ENCODE measurements around the gene CGB2. TPM values are rescaled to one million over a fixed set of nuclear protein-coding genes. Genes with fewer than 3 reads are reported as not detected.
"Not testable (repeated sequence)": the region's sequence is repeated elsewhere in the genome, so short reads cannot be mapped to it uniquely, and the experiment has no call there.

CGB2 gene
- total and polyA plus RNA-seq, 2 donors from 2014 or later = not detected

DNA sequence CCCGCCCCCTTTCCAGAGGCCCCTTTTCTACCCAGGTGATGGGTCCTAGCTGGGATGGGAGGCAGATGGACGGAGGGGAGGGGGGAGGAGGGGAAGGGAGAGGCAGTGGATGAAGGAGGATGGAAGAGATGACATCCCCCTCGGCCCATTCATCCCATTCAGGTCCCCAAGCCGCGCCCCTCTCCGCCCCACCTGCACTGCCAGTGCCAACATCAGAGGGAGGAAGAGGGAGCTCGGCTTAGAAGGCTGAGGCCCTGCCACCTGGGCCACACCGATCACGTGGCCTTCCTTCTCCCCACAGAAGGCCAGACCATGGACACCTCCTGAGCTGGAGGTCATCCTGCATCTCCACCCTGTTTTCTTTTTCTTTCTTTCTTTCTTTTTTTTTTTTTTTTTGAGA is 3.0 kb upstream of the CGB2 start:
- H3K27ac ChIP-seq (ENCODE audit: low read depth in 2 of 2, low read length in 2 of 2); FAIRE-seq; H3K4me1 ChIP-seq (ENCODE audit: control insufficient read depth in 2 of 3, insufficient read depth in 2 of 3, low read depth in 1 of 3, low read length in 3 of 3); H3K4me3 ChIP-seq (ENCODE audit: low read length in 3 of 3); H3K9ac ChIP-seq (ENCODE audit: low read length in 3 of 3); H3K27me3 ChIP-seq (ENCODE audit: control insufficient read depth, insufficient read depth, low read length); H3K9me3 ChIP-seq (ENCODE audit: control insufficient read depth in 2 of 3, insufficient read depth in 1 of 3, low read length in 3 of 3); H3K36me3 ChIP-seq (ENCODE audit: control insufficient read depth in 2 of 3, insufficient read depth in 3 of 3, low read length in 3 of 3); intact Hi-C loops (cut with DNase I): not testable (repeated sequence)
- DNase-seq = peak in 1 of 5 donors; percentile 16

DNA sequence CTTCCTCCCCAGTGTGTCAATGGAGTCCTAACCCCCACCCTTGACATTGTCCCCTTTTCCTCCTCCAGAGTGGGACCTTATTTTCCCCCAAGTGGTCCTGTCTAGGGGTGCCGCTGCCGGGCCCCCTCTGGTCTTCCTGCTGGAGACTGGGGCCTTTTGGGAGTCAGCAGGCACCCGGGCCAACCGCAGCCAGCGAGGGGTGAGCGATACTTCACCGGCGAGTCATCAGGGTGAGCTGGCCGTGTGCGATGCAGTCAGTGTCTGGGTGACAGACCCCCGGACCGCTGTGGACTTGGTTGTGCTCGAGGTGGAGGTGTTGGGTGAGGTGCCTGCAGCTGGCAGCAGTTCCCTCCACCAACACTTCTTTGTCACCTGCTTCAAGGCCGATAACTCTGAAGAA is 1.9 kb upstream of the CGB2 start:
- intact Hi-C loops (cut with DNase I); H3K36me3 ChIP-seq (ENCODE audit: control insufficient read depth in 2 of 3, insufficient read depth in 3 of 3, low read length in 3 of 3); H3K9ac ChIP-seq (ENCODE audit: low read length in 3 of 3); H3K4me3 ChIP-seq (ENCODE audit: low read length in 3 of 3); H3K9me3 ChIP-seq (ENCODE audit: control insufficient read depth in 2 of 3, insufficient read depth in 1 of 3, low read length in 3 of 3); H3K4me1 ChIP-seq (ENCODE audit: control insufficient read depth in 2 of 3, insufficient read depth in 2 of 3, low read depth in 1 of 3, low read length in 3 of 3); H3K27ac ChIP-seq (ENCODE audit: low read depth in 2 of 2, low read length in 2 of 2); FAIRE-seq; H3K27me3 ChIP-seq (ENCODE audit: control insufficient read depth, insufficient read depth, low read length): not testable (repeated sequence)
- peak in 1 of 5 donors; percentile 19 for DNase-seq

DNA sequence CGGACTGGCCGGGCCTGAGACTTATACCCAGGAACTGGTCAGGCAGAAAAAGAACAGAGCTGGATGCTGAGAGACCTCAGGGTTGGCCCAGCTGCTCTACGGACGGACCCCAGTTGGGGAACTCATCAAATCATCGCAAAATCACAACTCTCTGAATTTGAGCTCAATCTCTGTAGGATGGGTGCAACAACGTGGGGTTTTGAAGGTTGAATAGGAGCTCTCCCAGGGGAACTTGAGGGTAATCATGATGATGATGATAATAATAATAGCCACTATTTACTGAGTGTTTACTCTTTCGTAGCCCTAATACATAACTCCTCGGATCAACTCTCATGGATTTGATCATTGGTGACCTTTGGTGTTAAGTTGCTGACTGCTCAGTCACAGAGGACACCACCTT is 1.4 kb upstream of the CGB2 start:
- H3K4me1 ChIP-seq (ENCODE audit: control insufficient read depth in 2 of 3, insufficient read depth in 2 of 3, low read depth in 1 of 3, low read length in 3 of 3); H3K27me3 ChIP-seq (ENCODE audit: control insufficient read depth, insufficient read depth, low read length); DNase-seq; H3K27ac ChIP-seq (ENCODE audit: low read depth in 2 of 2, low read length in 2 of 2); FAIRE-seq; H3K9me3 ChIP-seq (ENCODE audit: control insufficient read depth in 2 of 3, insufficient read depth in 1 of 3, low read length in 3 of 3); intact Hi-C loops (cut with DNase I); H3K9ac ChIP-seq (ENCODE audit: low read length in 3 of 3); H3K4me3 ChIP-seq (ENCODE audit: low read length in 3 of 3); H3K36me3 ChIP-seq (ENCODE audit: control insufficient read depth in 2 of 3, insufficient read depth in 3 of 3, low read length in 3 of 3): not testable (repeated sequence)

DNA sequence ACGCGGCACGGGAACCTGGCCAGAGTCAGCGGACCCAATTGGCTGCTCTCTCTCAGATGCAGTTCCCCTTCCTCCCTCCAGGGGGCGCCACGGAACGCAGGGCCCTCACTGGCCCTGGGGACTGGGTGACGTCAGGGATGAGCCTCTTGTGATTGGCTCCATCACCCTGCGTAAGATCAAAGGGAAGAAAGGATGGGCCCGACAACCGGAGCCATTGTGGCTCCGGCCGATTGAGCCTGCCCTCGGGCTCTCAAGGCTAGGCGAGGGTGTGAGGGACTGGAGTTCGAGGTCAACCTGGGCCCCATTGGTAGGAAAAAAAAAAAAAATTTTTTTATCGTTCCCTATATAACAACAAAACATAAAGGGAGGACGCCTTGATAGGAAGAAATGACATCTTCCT is 5.1 kb downstream of the CGB2 start, which contains the start of gene CGB1:
CGB1 (minus strand) TSS at position 81 of the 400 bp plus-strand sequence. CDS start 184 bp downstream, outside the sequence.
- H3K36me3 ChIP-seq (ENCODE audit: control insufficient read depth in 2 of 3, insufficient read depth in 3 of 3, low read length in 3 of 3); H3K9me3 ChIP-seq (ENCODE audit: control insufficient read depth in 2 of 3, insufficient read depth in 1 of 3, low read length in 3 of 3); intact Hi-C loops (cut with DNase I); DNase-seq; H3K27me3 ChIP-seq (ENCODE audit: control insufficient read depth, insufficient read depth, low read length); H3K9ac ChIP-seq (ENCODE audit: low read length in 3 of 3); H3K27ac ChIP-seq (ENCODE audit: low read depth in 2 of 2, low read length in 2 of 2); H3K4me3 ChIP-seq (ENCODE audit: low read length in 3 of 3); H3K4me1 ChIP-seq (ENCODE audit: control insufficient read depth in 2 of 3, insufficient read depth in 2 of 3, low read depth in 1 of 3, low read length in 3 of 3); FAIRE-seq: not testable (repeated sequence)

DNA sequence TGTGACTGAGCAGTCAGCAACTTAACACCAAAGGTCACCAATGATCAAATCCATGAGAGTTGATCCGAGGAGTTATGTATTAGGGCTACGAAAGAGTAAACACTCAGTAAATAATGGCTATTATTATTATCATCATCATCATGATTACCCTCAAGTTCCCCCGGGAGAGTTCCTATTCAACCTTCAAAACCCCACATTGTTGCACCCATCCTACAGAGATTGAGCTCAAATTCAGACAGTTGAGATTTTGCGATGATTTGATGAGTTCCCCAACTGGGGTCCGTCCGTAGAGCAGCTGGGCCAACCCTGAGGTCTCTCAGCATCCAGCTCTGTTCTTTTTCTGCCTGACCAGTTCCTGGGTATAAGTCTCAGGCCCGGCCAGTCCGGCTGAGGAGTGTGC is 6.4 kb downstream of the CGB2 start:
- H3K27ac ChIP-seq (ENCODE audit: low read depth in 2 of 2, low read length in 2 of 2); H3K9me3 ChIP-seq (ENCODE audit: control insufficient read depth in 2 of 3, insufficient read depth in 1 of 3, low read length in 3 of 3); FAIRE-seq; DNase-seq; H3K4me1 ChIP-seq (ENCODE audit: control insufficient read depth in 2 of 3, insufficient read depth in 2 of 3, low read depth in 1 of 3, low read length in 3 of 3); H3K4me3 ChIP-seq (ENCODE audit: low read length in 3 of 3); H3K27me3 ChIP-seq (ENCODE audit: control insufficient read depth, insufficient read depth, low read length); H3K36me3 ChIP-seq (ENCODE audit: control insufficient read depth in 2 of 3, insufficient read depth in 3 of 3, low read length in 3 of 3); H3K9ac ChIP-seq (ENCODE audit: low read length in 3 of 3); intact Hi-C loops (cut with DNase I): not testable (repeated sequence)

DNA sequence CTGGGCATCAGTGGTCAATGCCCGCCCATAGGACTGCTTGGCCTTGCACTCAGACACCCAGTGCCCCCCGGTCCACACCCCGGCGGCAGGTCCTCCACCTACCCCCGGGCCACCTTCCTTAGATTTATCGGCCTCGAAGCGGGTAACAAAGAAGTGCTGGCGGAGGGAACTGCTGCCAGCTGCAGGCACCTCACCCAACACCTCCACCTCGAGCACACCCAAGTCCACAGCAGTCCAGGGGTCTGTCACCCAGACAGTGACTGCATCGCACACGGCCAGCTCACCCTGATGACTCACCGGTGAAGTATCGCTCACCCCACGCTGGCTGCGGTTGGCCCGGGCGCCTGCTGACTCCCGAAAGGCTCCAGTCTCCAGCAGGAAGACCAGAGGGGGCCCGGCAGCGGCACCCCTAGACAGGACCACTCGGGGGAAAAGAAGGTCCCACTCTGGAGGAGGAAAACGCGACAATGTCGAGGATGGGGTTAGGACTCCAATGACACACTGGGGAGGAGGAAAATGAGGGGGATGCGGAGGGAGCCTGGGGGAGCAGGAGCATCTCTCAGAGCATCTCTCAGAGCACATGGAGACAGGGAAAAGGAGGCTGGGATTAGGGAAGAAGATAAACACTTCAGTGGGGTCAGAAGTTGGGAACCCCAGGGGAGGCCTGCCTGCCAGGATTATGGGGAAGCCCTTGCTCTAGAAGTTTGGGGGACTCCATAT is 7.0 kb downstream of the CGB2 start:
- FAIRE-seq; H3K9me3 ChIP-seq (ENCODE audit: control insufficient read depth in 2 of 3, insufficient read depth in 1 of 3, low read length in 3 of 3); H3K36me3 ChIP-seq (ENCODE audit: control insufficient read depth in 2 of 3, insufficient read depth in 3 of 3, low read length in 3 of 3); DNase-seq; H3K4me1 ChIP-seq (ENCODE audit: control insufficient read depth in 2 of 3, insufficient read depth in 2 of 3, low read depth in 1 of 3, low read length in 3 of 3); H3K27ac ChIP-seq (ENCODE audit: low read depth in 2 of 2, low read length in 2 of 2); intact Hi-C loops (cut with DNase I); H3K9ac ChIP-seq (ENCODE audit: low read length in 3 of 3); H3K4me3 ChIP-seq (ENCODE audit: low read length in 3 of 3); H3K27me3 ChIP-seq (ENCODE audit: control insufficient read depth, insufficient read depth, low read length): not testable (repeated sequence)

DNA sequence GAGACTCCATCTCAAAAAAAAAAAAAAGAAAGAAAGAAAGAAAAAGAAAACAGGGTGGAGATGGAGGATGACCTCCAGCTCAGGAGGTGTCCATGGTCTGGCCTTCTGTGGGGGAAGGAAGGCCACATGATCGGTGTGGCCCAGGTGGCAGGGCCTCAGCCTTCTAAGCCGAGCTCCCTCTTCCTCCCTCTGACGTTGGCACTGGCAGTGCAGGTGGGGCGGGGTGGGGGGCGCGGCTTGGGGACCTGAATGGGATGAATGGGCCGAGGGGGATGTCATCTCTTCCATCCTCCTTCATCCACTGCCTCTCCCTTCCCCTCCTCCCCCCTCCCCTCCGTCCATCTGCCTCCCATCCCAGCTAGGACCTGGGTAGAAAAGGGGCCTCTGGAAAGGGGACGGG is 8.0 kb downstream of the CGB2 start:
- H3K4me3 ChIP-seq (ENCODE audit: low read length in 3 of 3); H3K9ac ChIP-seq (ENCODE audit: low read length in 3 of 3); H3K9me3 ChIP-seq (ENCODE audit: control insufficient read depth in 2 of 3, insufficient read depth in 1 of 3, low read length in 3 of 3); DNase-seq; H3K27ac ChIP-seq (ENCODE audit: low read depth in 2 of 2, low read length in 2 of 2); intact Hi-C loops (cut with DNase I); FAIRE-seq; H3K27me3 ChIP-seq (ENCODE audit: control insufficient read depth, insufficient read depth, low read length); H3K36me3 ChIP-seq (ENCODE audit: control insufficient read depth in 2 of 3, insufficient read depth in 3 of 3, low read length in 3 of 3); H3K4me1 ChIP-seq (ENCODE audit: control insufficient read depth in 2 of 3, insufficient read depth in 2 of 3, low read depth in 1 of 3, low read length in 3 of 3): not testable (repeated sequence)

Measured in kidney (tissue), 11 donors.